ENCODE measurements around the gene HAL. TPM values are rescaled to one million over a fixed set of nuclear protein-coding genes. Genes with fewer than 3 reads are reported as not detected.

Gene HAL
- total RNA-seq, 4 donors from 2014 or later, result 1.2 to 8.7 (median 1.7) TPM

DNA sequence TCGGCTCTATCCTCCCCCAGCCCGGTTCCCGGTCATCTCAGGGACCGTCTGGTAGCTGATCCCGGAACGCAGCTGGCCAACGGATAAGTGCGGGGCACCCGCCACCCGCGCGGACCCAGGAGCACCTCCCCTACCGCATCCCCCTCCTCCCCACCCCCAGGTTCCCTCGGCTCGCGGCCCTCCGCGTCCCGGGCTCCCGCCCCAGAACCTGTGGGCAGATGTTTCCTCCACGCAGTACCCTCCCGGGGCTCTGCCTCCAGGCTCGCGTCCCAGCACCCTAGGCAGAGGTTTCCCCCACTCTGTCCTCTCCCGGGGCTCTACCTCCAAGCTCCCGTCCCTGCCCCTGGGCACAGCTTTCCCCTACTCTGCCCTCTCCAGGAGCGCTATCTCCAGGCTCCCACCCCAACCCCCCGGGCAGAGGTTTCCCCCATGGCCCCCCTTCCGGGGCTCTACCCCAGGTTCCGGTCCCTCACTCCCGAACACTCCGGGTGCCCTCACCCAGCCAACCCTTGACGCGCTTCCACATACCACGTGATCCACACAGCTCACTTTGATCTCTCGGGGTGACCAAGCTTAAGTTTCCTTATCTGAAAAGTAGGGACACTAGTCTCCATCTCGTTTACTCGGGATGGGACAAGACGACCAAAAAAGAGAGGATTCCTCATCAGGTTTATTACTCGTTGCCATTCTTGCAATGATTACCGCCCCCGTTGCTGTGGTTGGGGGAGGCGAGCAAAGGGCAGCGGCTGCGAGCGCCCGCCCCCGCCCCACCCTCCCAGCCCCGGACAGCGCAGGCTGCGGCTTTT is 53.4 kb downstream of the HAL start, which contains the start of gene CCDC38:
TSS of gene CCDC38 (minus strand) at position 91 of the 806 bp plus-strand sequence. CDS start 6,105 bp downstream, outside the sequence.
- TF ChIP-seq CTCF (IDR thresholded peaks at IDR 0.05), result no peak
- ATAC-seq (ENCODE audit: low FRiP score) (peak; percentile 97), DNase-seq (ENCODE audit: low spot score) (peak; percentile 33)

DNA sequence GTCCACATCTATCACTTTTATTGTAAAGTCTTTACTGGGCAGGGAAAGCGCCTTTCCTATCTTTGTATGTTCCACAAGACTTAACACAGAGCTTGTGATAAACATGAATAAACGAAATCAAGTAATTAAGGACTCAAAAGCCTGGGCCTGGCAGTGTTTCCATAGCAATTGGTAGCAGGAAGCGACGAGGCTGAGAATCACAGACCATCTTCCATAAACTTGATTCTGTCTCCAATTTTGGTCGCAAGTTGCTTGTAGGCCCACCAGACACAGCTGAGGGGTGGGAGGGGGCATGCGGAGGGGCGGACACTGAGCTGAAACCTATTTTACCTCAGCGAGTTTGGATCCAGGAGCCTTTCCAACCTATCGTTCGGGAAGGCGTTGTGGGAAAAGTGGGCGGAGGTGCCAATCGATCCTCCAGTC is 54.0 kb downstream of the HAL start:
- TF ChIP-seq CTCF (IDR thresholded peaks at IDR 0.05), result no peak
- ATAC-seq (ENCODE audit: low FRiP score), result no peak
- DNase-seq (ENCODE audit: low spot score), result no peak

DNA sequence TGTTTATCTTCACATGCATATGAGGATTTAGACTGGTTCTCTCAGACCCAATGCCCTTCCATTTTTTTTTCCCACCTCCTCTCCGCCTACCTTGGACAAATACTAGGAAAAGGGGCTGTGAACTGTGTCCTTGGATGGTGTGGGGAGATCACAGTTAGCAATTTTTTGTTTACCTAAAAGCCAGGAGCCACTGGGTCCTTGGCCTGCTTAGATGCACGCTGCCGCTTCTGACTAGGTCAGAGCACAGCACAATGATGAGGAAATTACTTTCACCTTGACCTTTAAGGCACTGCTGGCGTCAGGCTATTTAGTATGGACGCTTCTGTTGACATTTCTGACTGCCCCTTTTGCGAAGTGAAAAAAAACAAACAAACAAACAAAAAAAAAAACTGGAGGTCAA is 55.6 kb downstream of the HAL start:
- TF ChIP-seq CTCF (IDR thresholded peaks at IDR 0.05), result no peak
- DNase-seq (ENCODE audit: low spot score) (no peak), ATAC-seq (ENCODE audit: low FRiP score) (no peak)

Other genes starting within 250 kb of the HAL start
- 10 to 100 TPM; 12.2 to 55.2 (median 15.0) TPM for gene NTN4, start 205.6 kb downstream of the HAL start, total RNA-seq
- 10 to 100 TPM in 1 of 4 donors, 1 to 10 TPM in 3; 4.9 to 14.7 (median 7.9) TPM for gene SNRPF, start 137.4 kb downstream of the HAL start, total RNA-seq
- not detected for gene CCDC38, start 53.7 kb downstream of the HAL start, total RNA-seq
- gene AMDHD1, start 53.0 kb downstream of the HAL start, total RNA-seq, result 1 to 10 TPM in 3 of 4 donors, under 1 TPM in 1; 0.69 to 3.2 (median 1.4) TPM
- 10 to 100 TPM; 60.8 to 77.8 (median 70.0) TPM for gene LTA4H, start 39.2 kb upstream of the HAL start, total RNA-seq
- 10 to 100 TPM; 22.4 to 69.7 (median 37.9) TPM for gene ELK3, start 198.0 kb upstream of the HAL start, total RNA-seq

Measured in omental fat pad (tissue), 4 donors.